Endothelial cell of umbilical vein (primary cell): ENCODE data around the gene CBLN3. TPM values are rescaled to one million over a fixed set of nuclear protein-coding genes. Genes with fewer than 3 reads are reported as not detected.

Experiments
- Bru-seq: library from RNA; stranded (reverse); fragments of 400-500 nt; gene quantifications from one replicate; lab custom pipeline; 2021; lab: Mats Ljungman, UMichigan
- BruChase-seq, 2 experiments: library from RNA; stranded (reverse); fragments of 400-500 nt; gene quantifications; one replicate each; lab custom pipeline; 2021; lab: Mats Ljungman, UMichigan
- BruUV-seq: library from RNA; stranded (reverse); fragments of 400-500 nt; replicated peaks from 2 replicates; lab custom pipeline; 2021; lab: Mats Ljungman, UMichigan
- CTCF ChIA-PET: fragments of 300-600, 350-600 bp; sonication (Branson Sonifier 250); formaldehyde crosslinking; loops from one replicate; lab custom pipeline; 2021; ENCODE audit warnings: antibody characterized with exemption, inconsistent platforms; lab: Charles Lee
- POLR2A ChIA-PET: fragments of 300-600, 350-600 bp; sonication (Branson Sonifier 250); formaldehyde crosslinking; loops from one replicate; lab custom pipeline; 2021; ENCODE audit warnings: antibody characterized with exemption, inconsistent platforms; lab: Charles Lee
- DNase-seq: peaks from one replicate; pipeline ENCODE4 v3.0.0-alpha.2; 2011; ENCODE audit warnings: low read depth, low spot score
- FAIRE-seq: peaks from 2 replicates; lab custom pipeline; 2011; peaks lifted over from hg19 to GRCh38; lab: Jason Lieb, UNC
- H2AFZ ChIP-seq: 2 replicates; pipeline ENCODE4 v1.6.0; 2012; ENCODE audit warnings: low read depth, low read length, control low read depth, inconsistent platforms
- H3K27ac ChIP-seq: 2 replicates; pipeline ENCODE4 v1.5.1; 2011; ENCODE audit warnings: low read depth, mild to moderate bottlenecking, control low read depth, low read length, moderate library complexity; ENCODE audit not compliant: insufficient read depth
- H3K27me3 ChIP-seq, 2 experiments: 2 replicates each; pipeline versions ENCODE4 v1.6.0 to v1.6.1; 2011; ENCODE audit warnings: low read length in 2 of 2, mixed read lengths in 1 of 2; ENCODE audit not compliant: control insufficient read depth in 2 of 2, insufficient read depth in 2 of 2
- H3K36me3 ChIP-seq, 2 experiments: 2 replicates in 1 of 2; 3 replicates in 1 of 2; pipeline ENCODE4 v1.5.1; 2011; ENCODE audit warnings: low read length in 2 of 2, mild to moderate bottlenecking in 1 of 2, moderate library complexity in 1 of 2; ENCODE audit not compliant: control insufficient read depth in 2 of 2, insufficient read depth in 2 of 2; ENCODE audit errors: extremely low read depth in 1 of 2
- H3K4me1 ChIP-seq: 3 replicates; pipeline ENCODE4 v1.5.1; 2011; ENCODE audit warnings: mild to moderate bottlenecking, low read length; ENCODE audit not compliant: control insufficient read depth, insufficient read depth; ENCODE audit errors: extremely low read depth
- H3K4me2 ChIP-seq: 2 replicates; pipeline ENCODE4 v1.6.1; 2011; ENCODE audit warnings: low read length, control low read depth, mixed read lengths; ENCODE audit not compliant: insufficient read depth
- H3K4me3 ChIP-seq, 3 experiments: fragments of 200-600 bp in 1 of 3; sonication (generic), shearing (Covaris generic) in 1 of 3; replicated peaks in 1 of 3; 2 replicates each; pipeline ENCODE4 v1.5.1; 2011 to 2016; ENCODE audit warnings: control low read depth in 3 of 3, low read length in 3 of 3, mild to moderate bottlenecking in 2 of 3, inconsistent platforms in 1 of 3, low read depth in 1 of 3, moderate library complexity in 1 of 3; ENCODE audit not compliant: insufficient read depth in 1 of 3
- H3K79me2 ChIP-seq: 2 replicates; pipeline ENCODE4 v1.6.0; 2012; ENCODE audit warnings: low read length, inconsistent platforms; ENCODE audit not compliant: control insufficient read depth, insufficient read depth
- H3K9ac ChIP-seq: replicated peaks from 2 replicates; pipeline ENCODE3; 2011; ENCODE audit warnings: low read length, control low read depth; ENCODE audit not compliant: insufficient read depth; ENCODE audit errors: extremely low read depth
- H3K9me1 ChIP-seq: replicated peaks from 3 replicates; pipeline ENCODE4 v1.6.0; 2011; ENCODE audit warnings: mild to moderate bottlenecking, low read length; ENCODE audit not compliant: control insufficient read depth, insufficient read depth; ENCODE audit errors: extremely low read depth
- H3K9me3 ChIP-seq: replicated peaks from 2 replicates; pipeline ENCODE4 v1.5.1; 2012; ENCODE audit warnings: low read length, inconsistent platforms; ENCODE audit not compliant: control insufficient read depth, insufficient read depth
- H4K20me1 ChIP-seq: replicated peaks from 2 replicates; pipeline ENCODE3; 2011; ENCODE audit warnings: mild to moderate bottlenecking, low read length; ENCODE audit not compliant: control insufficient read depth, insufficient read depth; ENCODE audit errors: extremely low read depth
- CTCF ChIP-seq, 2 donors: IDR thresholded peaks; 1 replicate in 1 of 2; 2 replicates in 1 of 2; pipeline ENCODE4 v1.5.1; 2011; ENCODE audit warnings: low read length in 2 of 2, mild to moderate bottlenecking in 2 of 2, moderate library complexity in 2 of 2, control low read depth in 1 of 2, inconsistent platforms in 1 of 2, low read depth in 1 of 2; ENCODE audit not compliant: insufficient read depth in 1 of 2; ENCODE audit errors: extremely low read depth in 1 of 2
- EZH2 ChIP-seq: IDR thresholded peaks from 2 replicates; pipeline ENCODE4 v1.6.1; 2012; ENCODE audit warnings: borderline replicate concordance, low read depth, mild to moderate bottlenecking, moderate library complexity, low read length, inconsistent platforms; ENCODE audit not compliant: severe bottlenecking
- FOS ChIP-seq: IDR thresholded peaks from 2 replicates; pipeline ENCODE4 v1.6.1; 2011; ENCODE audit warnings: mild to moderate bottlenecking, low read length, moderate library complexity, borderline replicate concordance; ENCODE audit not compliant: insufficient read depth
- GATA2 ChIP-seq: IDR thresholded peaks from 2 replicates; pipeline ENCODE4 v1.7.0; 2011; ENCODE audit warnings: low read depth, mild to moderate bottlenecking, moderate library complexity, mixed read lengths, low read length; ENCODE audit not compliant: insufficient read length, insufficient read depth
- JUN ChIP-seq: IDR thresholded peaks from 2 replicates; pipeline ENCODE4 v1.6.1; 2011; ENCODE audit warnings: borderline replicate concordance, low read depth; ENCODE audit not compliant: insufficient read length, insufficient read depth
- MAX ChIP-seq: IDR thresholded peaks from 2 replicates; pipeline ENCODE4 v1.6.1; 2011; ENCODE audit not compliant: insufficient read depth, insufficient read length
- MYC ChIP-seq: IDR thresholded peaks from one replicate; pipeline ENCODE4 v1.6.1; 2011; ENCODE audit warnings: mild to moderate bottlenecking, low read depth, low read length
- POLR2A ChIP-seq: IDR thresholded peaks from 2 replicates; pipeline ENCODE4 v1.6.1; 2012; ENCODE audit warnings: low read depth, mild to moderate bottlenecking, control low read depth, low read length
- POLR2AphosphoS5 ChIP-seq: IDR thresholded peaks from 2 replicates; pipeline ENCODE4 v1.6.1; 2012; ENCODE audit warnings: low read depth, mild to moderate bottlenecking, control low read depth, low read length, moderate library complexity; ENCODE audit not compliant: insufficient read depth
- dilution Hi-C: fragments of 300-500 bp; cut with MboI; formaldehyde crosslinking; loops from one replicate; pipeline ENCODE4 v1.15.0; 2019; ENCODE audit warnings: low sequenced_read_pairs; ENCODE audit not compliant: extremely low pct_ligation_motif_present
- intact Hi-C: fragments of 100-400 bp; cut with micrococcal nuclease; formaldehyde crosslinking; loops from one replicate; pipeline ENCODE4 v1.10.0; 2022
- long read RNA-seq: library from polyadenylated mRNA; stranded (forward); transcript quantifications from one replicate; pipeline ENCODE4 v2.0.0, GENCODE V29; 2021
- polyA minus RNA-seq, 3 experiments: library from RNA; depleted of rRNA, polyadenylated mRNA; stranded (reverse); fragments of >200 nt; gene quantifications; 1 replicate in 1 of 3; 2 replicates in 2 of 3; pipeline ENCODE4 v1.2.3, GENCODE V29; 2011
- polyA plus RNA-seq, 4 experiments: library from polyadenylated mRNA; depleted of rRNA in 3 of 4; stranded (reverse) in 3 of 4; unstranded in 1 of 4; fragments of >200 nt; gene quantifications; 2 replicates each; pipeline versions ENCODE4 v1.2.1 to v1.2.3, GENCODE V29; 2011 to 2012; ENCODE audit warnings: missing spikeins in 1 of 4
- total RNA-seq: library from RNA; stranded (reverse); gene quantifications from 2 replicates; pipeline ENCODE4 v1.2.3, GENCODE V29; 2021

CBLN3 gene
- 5.0 and 8.6 TPM in 2 replicates for total RNA-seq
- polyA plus RNA-seq, result 7.8 and 7.9 TPM in 2 replicates
- polyA plus RNA-seq (2011; cell fraction: cytosol; rRNA removed), result 3.4 and 4.2 TPM in 2 replicates
- 27.9 and 31.3 TPM in 2 replicates for polyA plus RNA-seq (2011; cell fraction: nucleus; rRNA removed)
- polyA plus RNA-seq (2012), result 4.2 and 5.1 TPM in 2 replicates
- polyA minus RNA-seq, result 4.4 and 6.1 TPM in 2 replicates
- polyA minus RNA-seq (2011; cell fraction: cytosol; rRNA and poly(A)+ RNA removed), result not detected
- polyA minus RNA-seq (2011; cell fraction: nucleus; rRNA and poly(A)+ RNA removed), result 6.4 and 8.2 TPM in 2 replicates
- Bru-seq, nascent RNA, result percentile 39 among the genes with signal in this experiment
- percentile 31 among the genes with signal in this experiment for BruChase-seq, experiment 1, labeled RNA remaining after a 6-hour chase
- BruChase-seq, experiment 2, labeled RNA remaining after a 2-hour chase, result percentile 34 among the genes with signal in this experiment
- long read RNA-seq, partial matches to known transcripts, result 2 of 3 reads
- long read RNA-seq, other reads (novel, unspliced or antisense), result 1 of 3 reads

DNA sequence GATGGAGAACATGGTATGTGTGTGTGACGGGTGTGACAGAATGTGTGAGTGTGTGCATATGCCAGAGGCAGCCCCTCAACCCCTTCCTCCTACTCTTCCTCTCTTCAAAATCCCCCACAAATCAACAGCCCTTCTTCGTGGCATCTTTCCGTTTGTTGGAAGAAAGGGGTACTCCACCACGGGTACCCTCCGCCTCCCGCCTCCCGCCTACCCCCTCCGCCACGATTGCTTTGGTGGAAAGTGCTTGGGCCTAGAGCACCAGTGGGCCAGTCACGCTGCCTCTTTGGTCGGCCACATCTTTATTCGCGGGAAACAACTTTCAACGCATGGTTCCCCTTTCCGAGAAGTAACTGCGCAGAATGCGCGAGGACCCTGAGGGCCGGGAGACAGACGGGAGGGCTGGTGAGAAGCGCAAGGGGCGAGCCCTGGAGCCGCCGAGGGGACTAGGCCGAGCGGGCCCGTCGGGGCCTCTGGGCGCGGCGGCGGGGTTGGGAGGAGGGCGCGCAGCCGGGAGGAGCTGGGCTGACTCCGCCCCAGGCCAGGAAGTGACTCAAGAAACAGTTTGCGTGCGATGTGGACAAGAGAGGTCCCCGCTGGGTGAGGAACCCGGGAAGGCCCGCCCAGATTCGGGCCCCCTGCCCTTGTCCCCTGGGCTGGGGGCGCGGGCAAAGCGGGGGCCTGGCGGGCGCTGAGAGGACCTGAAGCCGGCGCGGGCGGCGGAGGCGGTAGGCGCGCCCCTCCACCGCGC is at the start of gene CBLN3, which contains the start of gene KHNYN:
Gene CBLN3 (minus strand): TSS at position 274 of the 748 bp plus-strand sequence. CDS start 614 bp downstream, outside the sequence.
Gene KHNYN (plus strand): TSS at position 560 of the 748 bp plus-strand sequence. CDS start 777 bp downstream, outside the sequence.
- no peaks in the 10 kb centered on the region for H3K27me3 ChIP-seq
- peak within 1 kb of the TSS; percentile 95 for H3K9ac ChIP-seq
- TF ChIP-seq POLR2A, result no peak
- TF ChIP-seq POLR2AphosphoS5, result peak; percentile 91
- TF ChIP-seq JUN, result no peak
- TF ChIP-seq EZH2, result no peak
- TF ChIP-seq FOS, result peak; percentile 61
- no peak for TF ChIP-seq MYC
- no peak for TF ChIP-seq MAX
- TF ChIP-seq CTCF (IDR thresholded peaks at IDR 0.05; ENCODE audit: extremely low read depth in 1 of 2, insufficient read depth in 1 of 2, low read depth in 1 of 2, low read length in 2 of 2), result no peak
- no peak for TF ChIP-seq GATA2
- FAIRE-seq, result peak; percentile 87
- dilution Hi-C loops (no loop called here), intact Hi-C loops (loop anchor here (5.0 kb wide), 1 partner anchor 282 kb away; the partner anchor contains the start of genes PSME2 and RNF31)
- no peaks in the 10 kb centered on the region for H4K20me1 ChIP-seq
- H3K9me1 ChIP-seq, result no peaks in the 10 kb centered on the region
- CTCF ChIA-PET, result interaction anchor here (1.1 to 10.2 kb wide), 5 partner anchors 15 to 132 kb away, joined by 4 to 811 read pairs (median 32); partner anchors contain the start of genes ADCY4, CIDEB and RIPK3
- peak within 1 kb of the TSS; percentile 78 to 89 (median 85) for H3K4me3 ChIP-seq
- peaks cover 7 to 14% of the 10 kb centered on the region in 2 experiments for H3K36me3 ChIP-seq
- TSS peak; percentile 20 for BruUV-seq
- H3K9me3 ChIP-seq, result no peaks in the 10 kb centered on the region
- POLR2A ChIA-PET, result interaction anchor here (0.6 to 3.2 kb wide), 6 partner anchors 11 to 96 kb away, joined by 4 to 36 read pairs (median 4); partner anchors contain the start of gene SDR39U1
- peaks cover 23% of the 10 kb centered on the region for H3K79me2 ChIP-seq
- peak within 1 kb of the TSS; percentile 94 for H3K27ac ChIP-seq
- peak within 1 kb of the TSS; percentile 38 for H2AFZ ChIP-seq
- peak within 1 kb of the TSS; percentile 87 for H3K4me2 ChIP-seq
- H3K4me1 ChIP-seq, result peaks cover 59% of the 10 kb centered on the region
- peak; percentile 88 for DNase-seq
